COLO668 (cell line): ENCODE data around the gene BSCL2.
"Not testable (repeated sequence)": the region's sequence is repeated elsewhere in the genome, so short reads cannot be mapped to it uniquely, and the experiment has no call there.

Experiments
- DNase-seq: peaks from one replicate; lab custom pipeline; 2025; ENCODE audit not compliant: unreplicated experiment; lab: John Stamatoyannopoulos, UW

The BSCL2 gene

DNA sequence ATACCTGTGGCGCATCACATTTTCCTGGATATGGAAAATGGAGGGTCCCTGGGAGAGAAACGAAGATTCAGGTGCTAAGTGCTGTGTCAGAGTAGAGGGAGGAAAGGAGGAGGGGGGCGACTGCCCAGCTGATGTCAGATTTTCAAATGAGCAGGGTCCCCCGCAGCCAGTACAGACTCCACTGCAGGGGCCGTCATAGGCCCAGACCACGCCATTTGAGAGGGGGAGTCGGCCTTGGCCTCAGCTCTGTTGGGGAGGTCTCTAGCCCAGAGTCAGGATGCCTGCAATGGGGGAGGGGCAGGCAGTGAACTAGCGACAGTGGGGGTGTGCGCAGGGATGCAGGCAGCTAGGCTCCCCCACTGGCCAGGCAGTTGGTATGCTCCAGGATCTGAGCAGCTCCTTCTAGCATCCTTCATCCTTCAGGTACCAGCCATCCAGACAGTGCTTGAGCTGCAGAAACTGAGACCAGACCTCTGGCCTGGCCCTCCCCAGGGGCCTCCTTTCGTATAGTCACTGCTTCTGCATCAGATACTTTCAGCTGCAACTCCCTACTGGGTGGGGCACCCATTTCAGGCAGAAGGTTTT, at the start of gene BSCL2, which contains the start of gene GNG3:
TSS of gene BSCL2 (minus strand) at position 148 of the 585 bp plus-strand sequence. CDS start 229 bp downstream, outside the sequence.
TSS of gene GNG3 (plus strand) at position 400 of the 585 bp plus-strand sequence. CDS start 620 bp downstream, outside the sequence.
- peak; percentile 8 for DNase-seq

DNA sequence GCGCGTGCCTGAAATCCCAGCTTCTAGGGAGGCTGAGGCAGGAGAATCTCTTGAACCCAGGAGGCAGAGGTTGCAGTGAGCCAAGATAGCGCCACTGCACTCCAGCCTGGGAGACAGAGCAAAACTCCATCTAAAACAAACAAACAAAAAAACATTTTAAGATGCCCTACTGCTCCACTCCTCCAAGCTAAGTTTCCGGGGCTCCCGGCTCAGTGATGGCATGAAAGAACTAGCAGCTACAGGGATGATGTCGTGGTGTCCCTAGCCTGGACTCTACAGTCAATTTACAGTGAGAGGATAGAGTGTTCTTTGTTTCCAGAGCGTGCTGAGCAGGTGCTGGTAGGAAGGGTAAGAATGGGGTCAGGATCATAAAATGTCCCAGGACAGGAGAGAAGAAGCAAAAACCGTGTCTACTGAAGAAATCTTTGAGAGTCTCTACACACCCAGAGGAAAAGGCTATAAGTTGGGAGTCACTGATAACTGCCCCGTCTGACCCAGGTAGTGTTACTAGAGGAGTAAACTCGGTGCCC, 47.9 kb upstream of the BSCL2 start:
- DNase-seq: no peak

DNA sequence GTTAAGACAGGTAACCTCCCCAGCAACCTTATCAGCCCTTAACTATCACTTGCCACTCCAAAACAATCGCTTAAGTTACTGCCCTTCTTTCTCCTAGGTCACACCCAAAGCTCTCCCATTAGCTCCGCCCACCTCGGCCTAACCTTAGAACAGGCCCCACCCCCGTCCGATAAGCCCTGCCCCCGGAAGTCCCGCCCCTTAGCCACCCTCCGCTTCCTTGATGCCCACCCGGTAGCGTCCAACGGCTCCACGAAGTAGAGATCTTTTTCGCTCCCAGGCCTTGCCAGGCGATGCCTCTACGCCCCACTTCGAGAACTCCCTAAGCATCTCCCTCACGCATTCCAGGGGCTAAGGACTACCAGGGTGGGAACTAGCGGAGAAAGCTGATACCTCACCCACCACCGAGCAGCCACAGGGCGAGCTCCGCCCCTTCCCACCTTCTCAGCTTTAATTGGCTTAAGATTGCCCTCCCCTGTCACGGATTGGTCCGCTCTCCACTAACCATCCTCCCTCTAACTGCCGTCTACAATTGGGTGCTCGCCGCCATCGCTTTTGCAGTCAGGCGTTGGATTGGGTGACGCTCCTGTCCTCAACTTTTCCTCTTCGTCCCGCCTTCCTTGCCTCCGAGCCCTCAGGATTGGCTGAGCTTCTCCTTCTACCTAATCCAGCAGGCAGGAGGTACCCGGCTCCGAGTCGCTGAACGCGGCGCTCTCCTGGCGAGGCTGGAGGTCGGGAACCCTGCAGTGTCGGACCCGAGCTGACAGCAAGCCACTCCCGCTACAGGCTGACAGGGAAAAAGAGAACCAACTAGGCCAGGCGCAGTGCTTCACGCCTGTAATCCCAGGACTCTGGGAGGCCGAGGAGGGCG, 46.7 kb upstream of the BSCL2 start, which contains the start of gene ZBTB3:
TSS of gene ZBTB3 (minus strand) at position 425 of the 868 bp plus-strand sequence. CDS start 496 bp downstream, outside the sequence.
- peak; percentile 96 for DNase-seq

DNA sequence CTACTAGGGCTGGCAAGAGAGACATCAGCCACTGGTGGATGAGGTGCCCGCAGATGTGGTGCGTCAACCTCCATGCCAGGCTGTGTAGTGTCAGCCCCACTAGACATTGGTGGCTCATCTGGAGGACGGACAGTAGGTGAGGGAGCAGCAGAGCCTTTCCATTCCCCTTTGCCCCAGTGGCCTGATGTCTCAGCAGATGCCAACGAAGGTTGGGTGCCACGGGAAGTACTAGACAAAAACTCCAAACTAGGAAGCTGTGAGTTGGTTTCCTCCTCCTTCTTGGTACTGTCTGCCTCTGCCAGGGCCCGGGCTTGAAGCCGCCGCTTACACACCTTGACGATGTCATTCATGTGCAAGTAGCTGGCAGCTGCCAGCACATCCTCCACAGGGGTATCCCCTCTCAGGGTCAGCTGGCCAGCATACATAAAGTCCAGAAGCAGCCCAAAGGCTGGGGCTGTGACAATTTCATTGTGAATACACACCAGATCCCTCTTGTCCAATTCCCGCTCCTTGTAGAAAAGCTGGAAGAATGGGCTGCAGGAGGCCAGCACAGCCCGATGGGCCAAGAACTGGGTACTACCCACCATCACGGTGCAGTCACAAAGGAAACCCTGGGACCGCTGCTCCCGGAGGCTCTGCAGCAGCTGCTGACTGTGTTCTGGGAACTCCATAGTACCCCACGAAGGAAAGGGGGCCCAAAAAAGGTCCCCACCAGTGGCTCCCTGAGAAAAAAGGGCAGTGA, 45.9 kb upstream of the BSCL2 start:
- DNase-seq: no peak

- DNase-seq: no peak
Measured at GRCh38 chr11:62752177-62752785, 45.1 kb upstream of the BSCL2 start.

- DNase-seq: not testable (repeated sequence)
Measured at GRCh38 chr11:62749931-62750330, 42.7 kb upstream of the BSCL2 start.

- DNase-seq: no peak
Measured at GRCh38 chr11:62747475-62748160, 40.4 kb upstream of the BSCL2 start.

DNA sequence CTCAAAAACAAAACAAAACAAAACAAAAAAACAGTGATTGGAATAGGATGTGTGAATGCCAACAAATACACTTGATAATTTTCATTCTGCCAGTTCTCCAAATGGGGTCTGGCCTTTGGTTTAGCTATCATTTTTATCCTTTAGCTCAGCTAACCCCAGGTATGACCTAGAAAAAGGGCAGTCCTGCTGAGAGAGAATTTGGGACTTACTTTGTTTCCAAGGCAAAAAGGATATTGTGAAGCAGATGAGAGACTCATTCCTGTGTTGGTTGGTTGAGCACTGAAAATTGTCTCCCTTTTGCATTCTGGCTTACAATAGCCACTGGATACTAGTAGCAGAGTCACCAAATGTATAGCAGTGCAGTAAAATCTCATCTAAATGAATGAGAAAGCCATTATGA, 30.0 kb upstream of the BSCL2 start:
- no peak for DNase-seq

- DNase-seq: no peak
Measured at GRCh38 chr11:62732830-62733229, 25.6 kb upstream of the BSCL2 start.

DNA sequence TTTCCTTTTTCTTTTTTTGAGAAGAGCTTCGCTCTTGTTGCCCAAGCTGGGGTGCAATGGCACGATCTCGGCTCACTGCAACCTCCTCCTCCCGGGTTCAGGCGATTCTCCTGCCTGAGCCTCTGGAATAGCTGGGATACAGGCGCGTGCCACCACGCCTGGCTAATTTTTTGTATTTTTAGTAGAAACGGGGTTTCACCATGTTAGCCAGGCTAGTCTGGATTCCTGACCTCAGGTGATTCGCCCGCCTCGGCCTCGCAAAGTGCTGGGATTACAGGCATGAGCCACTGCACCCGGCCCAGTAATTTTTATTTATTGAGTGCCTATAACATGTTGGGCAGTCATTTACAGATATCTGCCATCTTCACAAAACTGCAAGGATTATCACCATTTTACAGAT, 22.9 kb upstream of the BSCL2 start:
- not testable (repeated sequence) for DNase-seq

DNA sequence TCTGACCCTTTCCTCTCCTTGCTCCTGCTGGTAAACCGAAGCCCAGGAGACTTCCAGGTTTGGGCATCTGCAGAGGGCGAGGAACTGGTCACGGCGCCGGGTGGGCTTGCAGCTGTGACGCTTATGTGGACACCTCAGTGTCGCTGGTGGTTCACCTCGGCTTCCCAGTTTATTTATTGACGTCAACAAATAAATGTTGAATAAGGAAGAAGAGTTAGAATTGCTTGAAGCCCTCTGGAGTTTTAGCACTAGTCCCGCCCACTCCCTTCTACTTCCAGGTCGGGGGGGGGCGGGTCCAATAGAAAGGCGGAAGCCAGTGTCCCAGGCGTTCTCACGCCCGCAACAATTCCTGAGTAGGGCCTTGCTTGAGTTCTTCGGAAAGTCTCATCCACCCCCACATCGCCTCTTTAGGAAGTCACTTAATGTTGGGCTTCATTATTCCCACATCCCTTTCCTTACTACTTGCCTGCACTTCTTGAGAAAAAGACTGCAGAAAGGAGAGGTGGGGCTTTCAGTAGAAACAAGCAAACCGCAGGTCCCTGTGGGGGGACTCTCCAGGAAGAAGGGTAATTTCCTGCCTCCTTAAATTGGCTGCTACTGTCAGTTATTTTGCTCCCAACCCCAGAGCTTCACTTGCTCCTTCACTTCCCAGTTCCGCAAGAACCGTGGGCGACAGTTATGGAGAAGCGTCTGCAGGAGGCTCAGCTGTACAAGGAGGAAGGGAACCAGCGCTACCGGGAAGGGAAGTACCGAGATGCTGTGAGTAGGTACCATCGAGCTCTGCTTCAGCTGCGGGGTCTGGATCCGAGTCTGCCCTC, 21.2 kb upstream of the BSCL2 start, which contains the start of gene TTC9C:
TSS of gene TTC9C (plus strand) at position 316 of the 818 bp plus-strand sequence. CDS start at position 679, 363 bp downstream.
- peak; percentile 86 for DNase-seq

- peak; percentile 89 for DNase-seq
Measured at GRCh38 chr11:62727872-62728170, 20.6 kb upstream of the BSCL2 start.

GRCh38 chr11:62727165-62727871, 20.1 kb upstream of the BSCL2 start, which contains the start of gene HNRNPUL2:
Gene HNRNPUL2 (minus strand): TSS chr11:62727457. CDS start chr11:62727156, 301 bp downstream.
- DNase-seq: peak; percentile 99

DNA sequence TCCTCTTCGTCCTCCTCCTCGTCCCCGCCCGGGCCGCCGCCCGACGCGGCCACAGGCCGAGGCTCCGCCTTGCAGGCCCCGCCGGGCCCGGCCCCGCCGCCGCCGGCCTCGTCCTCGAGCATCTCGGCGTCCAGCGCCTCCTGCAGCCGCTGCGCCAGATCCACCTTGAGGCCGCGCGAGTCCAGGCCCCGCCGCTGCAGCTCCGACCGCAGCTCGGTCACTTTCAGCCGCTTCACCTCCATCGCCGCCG, 19.6 kb upstream of the BSCL2 start:
- no peak for DNase-seq

- peak; percentile 36 for DNase-seq
Measured at GRCh38 chr11:62726156-62726914, 19.1 kb upstream of the BSCL2 start.

GRCh38 chr11:62725646-62726045, 18.4 kb upstream of the BSCL2 start:
- DNase-seq: no peak

DNA sequence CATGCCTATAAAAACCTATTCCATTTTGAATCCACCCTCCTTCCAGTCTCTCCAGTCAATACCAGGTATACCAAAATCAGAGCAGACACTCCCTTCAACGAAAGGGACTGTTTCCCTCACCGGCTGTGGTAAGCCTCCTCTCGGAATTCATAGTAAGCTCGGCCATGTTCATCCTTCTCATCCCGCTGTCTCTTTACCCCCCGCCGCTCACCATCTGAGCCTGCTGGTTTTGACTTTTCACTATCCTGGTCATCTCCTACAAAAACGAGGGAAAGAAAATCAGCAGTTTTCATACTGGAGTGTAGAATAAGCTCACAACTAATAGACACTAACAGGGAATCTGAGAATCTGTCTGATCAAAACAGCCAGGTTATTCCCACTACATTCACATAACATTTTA, 16.9 kb upstream of the BSCL2 start:
- DNase-seq: no peak

GRCh38 chr11:62721994-62722393, 14.8 kb upstream of the BSCL2 start:
- no peak for DNase-seq
